Activated CD8-positive, alpha-beta memory T cell treated with anti-CD3 and anti-CD28 coated beads, Interleukin-2, amount 50 U/mL, for 48 hours (primary cell): ENCODE data around the gene DHRSX.
A peak's percentile ranks its signal among the peaks of the same experiment; 100 is the strongest.
"Not testable (repeated sequence)": the region's sequence is repeated elsewhere in the genome, so short reads cannot be mapped to it uniquely, and the experiment has no call there.

Experiments
- DNase-seq: peaks from one replicate; pipeline ENCODE4 v3.0.0-alpha.2; 2020

DHRSX gene, protein sequence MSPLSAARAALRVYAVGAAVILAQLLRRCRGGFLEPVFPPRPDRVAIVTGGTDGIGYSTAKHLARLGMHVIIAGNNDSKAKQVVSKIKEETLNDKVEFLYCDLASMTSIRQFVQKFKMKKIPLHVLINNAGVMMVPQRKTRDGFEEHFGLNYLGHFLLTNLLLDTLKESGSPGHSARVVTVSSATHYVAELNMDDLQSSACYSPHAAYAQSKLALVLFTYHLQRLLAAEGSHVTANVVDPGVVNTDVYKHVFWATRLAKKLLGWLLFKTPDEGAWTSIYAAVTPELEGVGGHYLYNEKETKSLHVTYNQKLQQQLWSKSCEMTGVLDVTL

DNA sequence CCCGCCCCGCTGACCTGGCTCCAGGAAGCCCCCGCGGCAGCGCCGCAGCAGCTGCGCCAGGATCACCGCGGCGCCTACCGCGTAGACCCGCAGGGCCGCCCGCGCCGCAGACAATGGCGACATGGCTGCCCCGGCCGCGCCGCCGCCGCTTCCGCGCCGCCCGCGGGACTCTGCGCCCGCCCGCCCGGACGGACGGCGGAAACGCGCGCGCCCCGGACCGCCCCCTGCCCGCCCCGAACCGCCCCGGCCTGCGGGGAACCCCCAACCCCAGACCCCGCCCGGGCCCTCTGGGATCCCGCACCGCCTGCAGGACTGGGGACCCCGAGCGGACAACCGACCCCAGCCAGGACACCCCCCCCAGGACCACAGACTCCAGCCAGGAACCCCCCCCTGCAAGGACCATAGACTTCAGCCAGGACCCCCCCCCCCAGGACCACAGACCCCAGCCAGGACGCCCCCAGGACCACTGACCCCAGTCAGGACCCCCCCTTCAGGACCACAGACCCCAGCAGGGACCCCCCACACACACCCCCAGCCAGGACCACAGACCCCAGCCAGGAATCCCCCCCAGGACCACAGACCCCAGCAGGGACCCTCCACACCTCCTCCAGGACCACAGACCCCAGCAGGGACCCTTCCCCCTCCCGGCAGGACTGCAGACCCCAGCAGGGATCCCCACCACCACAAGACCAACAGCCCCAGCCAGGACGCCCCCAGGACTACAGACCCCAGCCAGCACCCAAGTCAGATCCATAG, at the start of gene DHRSX, which contains the start of gene ZBED1:
TSS of gene DHRSX (minus strand) at position 174 of the 756 bp plus-strand sequence. CDS start at position 123, 51 bp downstream.
TSS of gene ZBED1 (minus strand) at position 174 of the 756 bp plus-strand sequence. CDS start 10,257 bp downstream, outside the sequence.
- peak; percentile 81 for DNase-seq

DNA sequence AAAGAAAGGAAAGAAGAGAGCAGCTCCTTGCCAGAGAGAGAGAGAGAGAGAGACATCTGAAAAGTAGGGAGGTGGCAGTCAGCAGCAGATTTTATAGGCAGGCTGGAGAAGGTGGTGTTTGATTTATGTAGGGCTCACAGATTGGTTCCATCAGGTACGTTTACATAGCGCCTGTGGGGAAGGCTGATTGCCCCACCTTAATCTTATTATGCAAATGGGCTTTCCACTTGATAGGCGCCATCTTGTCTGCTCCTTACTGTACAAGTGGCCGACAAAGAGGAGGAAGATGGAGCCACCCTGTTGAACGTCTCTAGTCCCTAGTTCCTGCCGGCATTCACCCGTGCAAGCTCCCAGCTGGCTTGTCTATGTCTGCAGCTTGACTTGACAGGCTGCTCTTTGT, 49.1 kb upstream of the DHRSX start:
- DNase-seq = no peak

DNA sequence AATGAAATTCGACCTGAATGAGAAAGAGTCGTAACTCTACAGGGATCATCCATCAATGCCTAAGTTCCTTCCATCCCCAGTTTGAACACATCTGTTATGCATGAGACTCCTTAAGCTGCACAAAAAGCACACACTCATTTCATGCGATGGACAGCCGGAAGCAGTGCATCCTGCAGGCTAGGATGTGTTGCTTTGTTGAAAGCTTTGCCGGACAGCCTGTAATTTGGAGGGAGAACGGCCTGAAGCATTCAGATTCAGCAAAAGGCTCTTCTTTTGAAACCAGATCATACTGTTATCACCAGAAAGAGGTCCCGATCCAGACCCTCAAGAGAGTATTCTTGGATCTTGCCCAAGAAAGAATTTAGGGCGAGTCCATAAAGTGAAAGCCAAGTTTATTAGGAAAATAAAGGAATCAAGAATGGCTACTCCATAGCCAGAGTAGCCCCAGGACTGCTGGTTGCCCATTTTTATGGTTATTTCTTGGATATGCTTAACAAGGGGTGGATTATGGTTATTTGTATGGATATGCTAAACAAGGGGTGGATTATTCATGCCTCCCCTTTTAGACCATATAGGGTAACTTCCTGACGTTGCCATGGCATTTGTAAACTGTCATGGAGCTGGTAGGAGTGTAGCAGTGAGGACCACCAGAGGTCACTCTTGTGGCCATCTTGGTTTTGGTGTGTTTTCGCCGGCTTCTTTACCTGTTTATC, 48.1 kb upstream of the DHRSX start:
- DNase-seq = no peak

DNA sequence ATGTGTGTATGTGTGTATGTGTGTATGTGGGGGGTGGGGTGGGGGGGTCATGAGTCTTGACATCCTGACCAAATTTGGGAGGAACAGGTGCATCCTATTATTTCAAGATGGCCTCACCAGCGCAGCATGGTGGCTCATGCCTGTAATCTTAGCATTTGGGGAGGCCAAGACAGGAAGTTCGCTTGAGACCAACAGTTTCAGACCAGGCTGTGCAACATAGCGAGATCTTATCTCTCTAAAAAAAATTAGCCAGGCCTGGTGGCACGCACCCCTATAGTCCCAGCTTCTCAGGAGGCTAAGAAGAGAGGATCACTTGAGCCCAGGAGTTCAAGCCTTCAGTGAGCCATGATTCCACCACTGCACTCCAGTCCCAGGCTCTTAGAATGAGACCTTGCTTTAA, 47.0 kb upstream of the DHRSX start:
- DNase-seq = no peak

DNA sequence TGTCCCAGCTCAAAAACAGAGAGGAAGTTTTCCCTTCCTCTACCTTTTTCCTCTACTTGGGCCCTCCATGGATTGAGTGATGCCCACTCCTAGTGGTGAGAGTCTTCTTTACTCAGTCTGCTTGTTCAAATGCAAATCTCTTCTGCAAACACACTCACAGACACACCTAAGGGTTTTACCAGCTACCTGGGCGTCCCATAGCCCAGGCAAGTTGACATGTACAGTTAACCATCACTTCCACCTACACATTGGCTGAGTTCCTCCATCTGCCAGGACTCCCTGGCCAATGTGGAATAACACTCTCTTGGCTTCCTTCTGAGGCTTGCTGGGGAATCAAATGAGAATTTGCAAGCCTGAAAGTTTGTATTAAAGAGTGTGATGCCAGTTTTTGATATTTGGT, 45.7 kb upstream of the DHRSX start:
- no peak for DNase-seq

DNA sequence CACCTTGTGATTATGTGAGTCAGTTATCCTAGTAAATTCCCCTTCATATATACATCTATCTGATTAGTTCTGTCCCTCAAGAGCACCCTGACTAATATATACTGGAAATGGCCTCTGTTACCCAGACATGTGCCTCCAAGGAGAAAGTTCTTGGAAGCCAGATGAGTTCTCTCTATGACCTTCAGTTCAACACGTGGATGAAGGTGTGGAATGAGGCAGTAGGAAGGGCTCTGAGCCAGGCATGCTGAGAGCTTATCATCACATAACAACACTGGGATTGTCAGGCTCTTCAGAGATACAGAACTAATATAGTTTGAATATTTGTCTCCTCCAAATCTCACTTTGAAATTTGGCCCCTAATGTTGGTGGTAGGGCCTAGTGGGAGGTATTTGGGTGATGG, 44.4 kb upstream of the DHRSX start:
- DNase-seq = no peak

DNA sequence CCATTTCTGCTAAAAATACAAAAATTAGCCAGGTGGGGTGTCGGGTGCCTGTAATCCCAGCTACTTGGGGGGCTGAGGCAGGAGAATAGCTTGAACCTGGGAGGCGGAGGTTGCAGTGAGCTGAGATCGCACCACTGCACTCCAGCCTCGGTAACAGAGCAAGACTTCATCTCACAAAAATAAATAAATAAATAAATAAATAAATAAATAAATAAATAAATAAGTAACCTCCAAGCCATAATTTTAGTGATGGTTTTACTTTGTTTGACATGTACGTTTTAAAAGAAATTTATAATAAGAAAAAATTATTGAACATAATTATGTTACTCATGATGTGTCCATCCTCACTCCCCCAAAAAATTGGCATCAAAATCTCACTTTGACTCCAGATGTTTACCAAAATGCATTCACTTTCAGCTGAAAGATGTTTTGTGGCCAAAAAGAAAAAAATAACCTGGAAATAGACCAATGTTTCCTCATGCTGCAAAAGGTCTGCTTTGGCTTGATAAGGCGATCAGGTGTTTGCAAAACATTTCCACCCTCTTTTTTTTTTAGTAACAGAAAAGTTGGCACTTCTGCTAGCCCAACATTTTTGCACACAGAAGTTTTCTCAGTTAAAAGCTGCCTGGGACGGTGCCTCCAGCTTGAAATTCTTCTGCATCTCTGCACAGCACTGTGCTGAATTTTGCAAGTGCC, 42.2 kb upstream of the DHRSX start:
- no peak for DNase-seq

DNA sequence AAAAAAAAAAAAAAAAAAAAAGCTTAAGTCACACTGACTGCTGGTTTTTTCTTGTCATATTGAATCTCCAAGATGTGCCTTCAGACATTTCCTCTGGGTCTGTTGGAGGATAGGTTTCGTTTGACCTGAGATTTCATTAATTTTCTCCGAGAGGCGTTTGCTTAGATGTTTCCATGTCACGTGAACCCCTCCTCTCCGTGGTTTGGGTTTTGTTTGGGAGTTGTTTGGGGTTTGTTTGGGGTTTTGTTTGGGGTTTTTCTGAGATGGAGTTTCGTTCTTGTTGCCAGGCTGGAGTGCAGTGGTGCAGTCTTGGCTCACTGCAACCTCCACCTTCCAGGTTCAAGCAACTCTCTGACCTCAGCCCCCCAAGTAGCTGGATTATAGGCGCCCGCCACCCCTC, 40.8 kb upstream of the DHRSX start:
- DNase-seq = no peak

DNA sequence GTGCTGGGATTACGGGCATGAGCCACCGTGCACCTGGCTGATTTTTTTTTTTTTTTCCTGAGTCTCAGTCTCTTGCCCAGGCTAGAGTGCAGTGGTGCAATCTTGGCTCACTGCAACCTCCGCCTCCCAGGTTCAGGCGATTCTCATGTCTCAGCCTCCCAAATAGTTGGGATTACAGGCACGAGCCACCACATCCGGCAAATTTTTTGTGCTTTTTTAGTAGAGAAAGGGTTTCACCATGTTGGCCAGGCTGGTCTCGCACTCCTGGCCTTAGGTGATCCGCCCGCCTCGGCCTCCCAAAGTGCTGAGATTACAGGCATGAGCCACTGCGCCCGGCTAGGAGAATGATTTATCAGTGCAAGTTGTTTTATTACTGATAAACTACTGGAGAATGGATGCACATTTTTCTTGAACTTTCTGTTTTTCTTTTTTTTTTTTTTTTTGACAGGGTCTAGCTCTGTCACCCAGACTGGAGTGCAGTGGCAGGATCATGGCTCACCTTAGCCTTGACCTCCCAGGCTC, 39.7 kb upstream of the DHRSX start:
- no peak for DNase-seq

DNA sequence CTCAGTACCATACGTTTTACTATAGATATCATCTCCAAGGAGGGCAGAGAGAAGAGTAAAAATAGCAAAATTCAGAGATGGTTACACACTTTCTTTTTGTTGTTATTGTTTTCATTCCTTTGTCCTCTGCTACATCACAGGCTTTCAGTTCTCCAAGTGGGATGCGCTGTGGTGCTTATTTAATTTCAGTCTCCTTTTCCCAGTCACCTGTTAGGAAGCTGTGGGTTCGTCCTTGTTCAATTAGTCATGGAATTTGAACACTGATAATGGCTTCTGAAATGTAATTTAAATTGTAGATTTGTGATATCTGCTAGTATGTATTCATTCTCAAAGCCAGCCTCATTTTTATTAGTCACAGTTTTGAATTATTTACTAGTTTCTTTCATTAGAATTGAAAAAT, 38.8 kb upstream of the DHRSX start:
- DNase-seq = no peak

DNA sequence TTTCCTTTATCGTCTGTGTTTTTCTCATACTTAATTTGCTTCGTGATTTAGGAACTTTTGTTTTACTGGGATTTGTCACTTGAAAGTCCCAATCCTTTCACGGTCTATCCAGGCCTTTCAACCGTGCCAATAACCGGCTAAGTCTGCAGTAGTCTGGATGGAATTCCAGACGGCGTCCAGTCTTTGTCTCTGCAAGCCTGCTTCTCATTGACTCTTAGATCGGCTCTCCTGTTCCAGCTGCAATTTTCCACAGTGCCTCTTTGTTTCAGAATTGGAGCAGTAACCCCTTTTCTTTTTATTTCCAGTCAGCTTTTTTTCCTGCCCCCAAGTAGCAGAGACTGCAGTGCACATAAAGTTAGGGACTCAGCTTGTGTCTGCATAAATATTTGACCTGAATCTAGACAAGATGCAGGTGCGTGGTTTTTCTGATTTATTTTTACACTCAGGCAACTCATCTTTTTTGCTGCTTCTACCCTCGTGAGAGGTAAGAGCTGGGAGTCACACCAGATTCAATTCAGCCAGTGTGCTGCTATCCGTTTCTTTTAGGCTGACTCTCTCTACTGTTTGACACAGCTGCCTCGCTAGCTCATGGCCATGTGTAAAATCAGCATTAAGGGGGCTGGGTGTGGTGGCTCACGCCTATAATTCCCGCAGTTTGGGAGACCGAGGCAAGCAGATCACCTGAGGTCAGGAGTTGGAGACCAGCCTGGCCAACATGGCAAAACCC, 37.4 kb upstream of the DHRSX start:
- DNase-seq = no peak

DNA sequence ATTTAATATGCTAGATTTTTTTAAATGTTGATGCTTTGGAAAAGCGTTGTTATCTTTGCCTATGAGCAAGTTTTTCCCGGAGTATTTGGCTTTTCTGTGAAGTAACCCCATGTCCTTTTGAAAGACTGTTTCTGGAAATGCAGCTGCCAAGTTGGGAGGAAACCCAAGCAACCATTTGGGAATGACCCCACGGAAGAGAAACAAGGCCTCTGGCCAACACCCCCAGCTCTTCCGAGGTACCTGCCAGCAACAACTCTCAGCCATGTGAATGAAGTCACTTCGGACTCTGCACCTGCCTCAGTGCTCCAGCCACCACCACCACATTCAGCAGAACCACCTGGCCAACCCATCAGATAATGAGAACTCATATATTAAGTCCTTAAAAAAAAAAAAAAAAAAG, 36.2 kb upstream of the DHRSX start:
- DNase-seq = no peak

DNA sequence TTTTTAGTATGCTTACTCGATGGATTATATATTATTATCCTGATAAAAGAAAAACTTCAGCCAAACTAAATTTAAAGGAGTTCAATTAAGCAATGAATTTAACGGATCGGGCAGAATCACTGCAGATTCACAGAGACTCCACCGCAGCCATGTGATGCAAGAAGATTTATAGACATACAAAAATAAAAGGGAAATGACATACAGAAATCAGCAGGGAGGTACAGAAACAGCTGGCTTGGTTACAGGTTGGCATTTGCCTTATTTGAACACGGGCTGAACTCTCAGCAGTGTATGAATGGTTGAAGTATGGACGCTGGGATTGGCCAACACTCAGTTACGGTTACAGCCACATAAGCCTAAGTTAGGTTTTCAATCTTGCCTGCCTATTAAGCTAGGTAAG, 35.4 kb upstream of the DHRSX start:
- DNase-seq = no peak

DNA sequence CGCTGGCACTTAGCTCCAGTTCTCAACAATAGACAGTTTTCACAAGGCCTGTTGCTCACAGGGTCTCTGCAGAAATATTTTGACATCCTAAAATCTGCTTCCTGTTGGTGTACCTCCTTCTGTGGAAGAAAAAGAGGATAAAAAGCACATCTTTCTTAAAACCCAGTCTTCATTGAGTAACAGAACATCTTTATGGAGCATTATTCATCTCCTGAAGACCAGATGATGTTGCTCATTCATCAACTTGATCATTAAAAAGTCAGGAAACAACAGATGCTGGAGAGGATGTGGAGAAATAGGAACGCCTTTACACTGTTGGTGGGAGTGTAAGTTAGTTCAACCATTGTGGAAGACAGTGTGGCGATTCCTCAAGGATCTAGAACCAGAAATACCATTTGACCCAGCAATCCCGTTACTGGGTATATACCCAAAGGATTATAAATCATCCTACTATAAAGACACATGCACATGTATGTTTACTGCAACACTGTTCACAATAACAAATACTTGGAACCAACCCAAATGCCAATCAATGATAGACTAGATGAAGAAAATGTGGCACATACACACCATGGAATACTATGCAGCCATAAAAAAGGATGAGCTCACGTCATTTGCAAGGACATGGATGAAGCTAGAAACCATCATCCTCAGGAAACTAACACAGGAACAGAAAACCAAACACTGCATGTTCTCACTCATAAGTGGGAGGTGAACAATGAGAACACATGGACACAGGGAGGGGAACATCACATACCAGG, 33.7 kb upstream of the DHRSX start:
- not testable (repeated sequence) for DNase-seq

DNA sequence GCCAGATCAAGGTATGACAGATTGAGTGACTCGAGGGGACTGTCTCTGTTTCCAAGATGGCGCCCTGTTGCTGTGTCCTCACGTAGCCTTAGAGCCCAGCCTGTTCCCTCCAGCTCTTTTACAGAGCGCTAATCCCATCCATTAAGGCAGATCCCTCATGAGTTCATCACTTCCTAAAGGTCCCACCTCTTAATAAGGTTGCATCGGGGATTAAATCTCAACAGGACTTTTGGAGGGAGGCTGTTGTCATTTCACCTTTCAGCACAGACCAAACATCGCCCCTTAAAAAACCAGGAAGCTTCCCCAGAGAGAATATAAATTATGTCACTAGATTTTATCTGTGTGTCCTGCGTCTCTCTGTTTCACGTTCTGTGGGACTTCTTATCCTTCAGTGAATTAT, 32.6 kb upstream of the DHRSX start:
- DNase-seq = no peak

DNA sequence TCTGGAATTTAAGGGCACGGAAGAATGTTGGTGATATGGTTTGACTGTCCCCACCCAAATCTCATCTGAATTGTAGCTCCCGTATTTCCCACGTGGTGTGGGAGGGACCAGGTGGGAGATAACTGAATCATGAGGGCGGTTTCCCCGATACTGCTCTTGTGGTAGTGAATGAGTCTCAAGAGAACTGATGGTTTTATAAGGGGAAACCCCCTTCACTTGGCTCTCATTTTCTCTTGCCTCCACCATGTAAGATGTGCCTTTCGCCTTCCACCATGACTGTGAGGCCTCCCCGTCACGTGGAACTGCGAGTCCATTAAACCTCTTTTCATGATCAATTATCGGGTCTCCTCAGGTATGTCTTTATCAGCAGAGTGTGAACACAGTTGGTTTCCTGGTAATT, 25.6 kb upstream of the DHRSX start:
- DNase-seq = no peak

DNA sequence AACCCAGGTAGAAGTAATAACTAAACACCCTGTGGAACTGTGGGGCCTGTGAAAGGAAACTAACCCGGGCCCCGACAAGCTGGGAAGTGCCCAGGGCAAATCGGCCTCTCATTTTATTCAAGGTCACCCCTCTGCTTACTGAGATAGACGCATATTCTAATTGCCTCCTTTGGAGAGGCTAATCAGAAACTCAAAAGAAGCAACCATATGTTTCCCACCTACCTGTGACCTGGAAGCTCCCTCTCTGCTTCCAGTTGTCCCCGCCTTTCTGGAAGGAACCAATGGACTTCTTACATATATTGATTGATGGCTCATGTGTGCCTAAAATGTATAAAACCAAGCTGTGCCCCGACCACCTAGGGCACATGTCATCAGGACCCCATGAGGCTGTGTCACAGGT, 23.1 kb upstream of the DHRSX start:
- DNase-seq = no peak

DNA sequence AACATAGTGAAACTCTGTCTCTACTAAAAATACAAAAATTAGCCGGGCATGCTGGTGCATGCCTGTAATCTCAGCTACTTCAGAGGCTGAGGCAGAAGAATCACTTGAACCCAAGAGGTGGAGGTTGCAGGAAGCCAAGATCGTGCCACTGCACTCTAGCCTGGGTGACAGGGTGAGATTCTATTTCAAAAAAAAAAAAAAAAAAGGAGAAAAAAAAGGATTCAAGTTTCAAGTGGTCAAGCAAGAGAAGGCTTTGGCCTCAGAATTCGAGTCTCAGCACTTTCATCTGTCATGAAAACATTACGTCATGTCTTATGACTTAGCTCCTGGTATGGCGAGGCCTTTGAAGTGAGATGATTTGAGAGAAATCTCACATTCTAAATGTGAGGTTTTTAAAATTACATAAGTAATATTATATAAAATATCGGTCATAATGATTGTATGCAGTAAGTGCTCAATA, 21.2 kb upstream of the DHRSX start:
- no peak for DNase-seq

DNA sequence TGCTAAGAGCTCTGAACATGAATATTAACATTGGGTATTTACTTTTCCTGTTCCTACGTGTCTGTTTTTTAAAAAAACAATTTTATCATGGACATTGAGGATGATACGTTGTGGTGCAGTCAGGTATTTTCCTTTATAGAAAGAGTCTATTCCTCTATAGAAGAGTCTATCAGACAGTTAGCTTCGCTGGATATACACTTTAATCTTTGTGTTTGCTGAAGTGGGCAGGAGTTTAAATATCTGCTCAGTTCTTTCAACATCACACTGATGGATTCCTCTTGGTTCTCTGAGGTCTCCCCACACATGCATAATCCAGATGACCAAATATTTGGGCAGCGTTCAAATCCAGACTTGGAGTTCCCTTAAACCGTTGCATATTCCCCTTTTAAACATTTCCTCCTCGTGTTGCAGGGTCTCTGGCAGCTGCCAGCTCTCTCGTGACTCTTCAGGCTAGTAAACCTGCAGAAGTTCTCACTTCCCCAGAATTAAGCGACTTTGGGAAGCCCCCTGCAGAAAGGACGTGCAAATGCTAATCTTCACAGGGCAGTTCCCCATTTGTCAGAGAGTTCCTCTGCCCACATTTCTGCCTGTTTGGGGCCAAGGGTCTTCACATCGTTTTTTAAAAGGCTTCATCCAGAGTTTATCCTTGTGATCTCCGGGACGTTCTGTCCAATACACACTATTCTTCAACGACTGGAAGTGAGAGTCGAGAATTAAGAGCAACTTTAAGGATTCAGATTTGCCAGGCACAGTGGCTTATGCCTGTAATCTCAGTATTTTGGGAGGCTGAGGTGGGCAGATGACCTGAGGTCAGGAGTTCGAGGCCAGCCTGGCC, 20.5 kb upstream of the DHRSX start:
- DNase-seq = no peak

DNA sequence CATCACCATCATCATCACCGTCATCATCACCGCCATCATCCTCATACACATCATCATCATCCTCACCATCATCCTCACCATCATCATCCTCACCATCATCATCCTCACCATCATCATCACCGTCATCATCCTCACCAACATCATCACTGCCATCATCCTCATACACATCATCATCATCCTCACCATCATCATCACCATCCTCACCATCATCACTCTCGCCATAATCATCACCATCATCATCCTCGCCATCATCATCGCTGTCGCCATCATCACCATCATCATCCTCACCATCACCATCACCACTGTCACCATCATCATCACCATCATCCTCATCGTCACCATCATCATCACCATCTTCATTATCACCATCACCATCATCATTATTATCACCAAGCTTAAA, 19.8 kb upstream of the DHRSX start:
- DNase-seq = no peak
